ENCODE measurements around the gene ADCY2. TPM values are rescaled to one million over a fixed set of nuclear protein-coding genes. Genes with fewer than 3 reads are reported as not detected.

ADCY2 gene
- total RNA-seq, 6 experiments from 2014 or later, result 0.93 TPM; not detected in 5

GRCh38 chr5:7762267-7762666 lies 366.3 kb downstream of the ADCY2 start:
- no peaks in the 10 kb centered on the region for H3K27me3 ChIP-seq
- no peaks in the 10 kb centered on the region for H3K36me3 ChIP-seq
- intact Hi-C loops (cut with DNase I), result no loop called here
- no peaks in the 10 kb centered on the region for H3K9me3 ChIP-seq
- peak in 1 of 4 donors; percentile 55 for ATAC-seq
- H3K4me1 ChIP-seq, result no peaks in the 10 kb centered on the region
- no CpG with 5 or more reads among the region's 2 CpGs for WGBS (ENCODE audit: insufficient coverage, low coverage, low lambda C conversion rate, missing lambda C conversion rate)
- H3K27ac ChIP-seq, result no peak overlapping the region
- no peak for DNase-seq
- no peak overlapping the region for H3K4me3 ChIP-seq
- no peak for TF ChIP-seq CTCF (IDR thresholded peaks at IDR 0.05)
- no peak for TF ChIP-seq POLR2A (IDR thresholded peaks at IDR 0.05)

GRCh38 chr5:7763621-7764072 lies 367.7 kb downstream of the ADCY2 start:
- H3K4me3 ChIP-seq, result no peak overlapping the region
- 68% methylated on average over 7 of the region's 9 CpGs for WGBS (ENCODE audit: insufficient coverage, low coverage, low lambda C conversion rate, missing lambda C conversion rate)
- no peak for DNase-seq
- no peak for ATAC-seq
- intact Hi-C loops (cut with DNase I), result no loop called here
- no peaks in the 10 kb centered on the region for H3K9me3 ChIP-seq
- TF ChIP-seq CTCF (IDR thresholded peaks at IDR 0.05) (no peak), POLR2A (IDR thresholded peaks at IDR 0.05) (no peak)
- H3K4me1 ChIP-seq, result no peaks in the 10 kb centered on the region
- H3K27ac ChIP-seq, result no peak overlapping the region
- no peaks in the 10 kb centered on the region for H3K36me3 ChIP-seq
- no peaks in the 10 kb centered on the region for H3K27me3 ChIP-seq

GRCh38 chr5:7764452-7764851 lies 368.5 kb downstream of the ADCY2 start:
- Histone ChIP-seq H3K9me3 (no peaks in the 10 kb centered on the region), H3K27ac (no peak overlapping the region), H3K4me1 (no peaks in the 10 kb centered on the region), H3K27me3 (no peaks in the 10 kb centered on the region), H3K4me3 (no peak overlapping the region), H3K36me3 (no peaks in the 10 kb centered on the region)
- intact Hi-C loops (cut with DNase I), result no loop called here
- no peak for ATAC-seq
- no peak for TF ChIP-seq POLR2A (IDR thresholded peaks at IDR 0.05)
- no peak for TF ChIP-seq CTCF (IDR thresholded peaks at IDR 0.05)
- 17% methylated on average over 1 of the region's 1 CpG for WGBS (ENCODE audit: insufficient coverage, low coverage, low lambda C conversion rate, missing lambda C conversion rate)
- DNase-seq, result no peak

- Histone ChIP-seq H3K27me3 (no peaks in the 10 kb centered on the region), H3K36me3 (no peaks in the 10 kb centered on the region), H3K9me3 (no peaks in the 10 kb centered on the region), H3K4me1 (no peaks in the 10 kb centered on the region), H3K4me3 (no peak overlapping the region), H3K27ac (no peak overlapping the region)
- ATAC-seq, result no peak
- intact Hi-C loops (cut with DNase I), result no loop called here
- no peak for TF ChIP-seq POLR2A (IDR thresholded peaks at IDR 0.05)
- TF ChIP-seq CTCF (IDR thresholded peaks at IDR 0.05), result no peak
- no peak for DNase-seq
- 31% methylated on average over 2 of the region's 2 CpGs for WGBS (ENCODE audit: insufficient coverage, low coverage, low lambda C conversion rate, missing lambda C conversion rate)
Observed at GRCh38 chr5:7770436-7770835, 374.5 kb downstream of the ADCY2 start.

- H3K27ac ChIP-seq, result no peak overlapping the region
- ATAC-seq, result no peak
- intact Hi-C loops (cut with DNase I), result no loop called here
- TF ChIP-seq POLR2A (IDR thresholded peaks at IDR 0.05) (no peak), CTCF (IDR thresholded peaks at IDR 0.05) (no peak)
- no peaks in the 10 kb centered on the region for H3K36me3 ChIP-seq
- no peaks in the 10 kb centered on the region for H3K9me3 ChIP-seq
- DNase-seq, result no peak
- H3K4me1 ChIP-seq, result no peaks in the 10 kb centered on the region
- 63% methylated on average over 6 of the region's 6 CpGs for whole genome bisulfite sequencing (ENCODE audit: insufficient coverage, low coverage, low lambda C conversion rate, missing lambda C conversion rate)
- H3K27me3 ChIP-seq, result no peaks in the 10 kb centered on the region
- no peak overlapping the region for H3K4me3 ChIP-seq
Observed at GRCh38 chr5:7772141-7772540, 376.2 kb downstream of the ADCY2 start.

Data from right lobe of liver (tissue), 6 donors.